Left ventricle myocardium inferior (tissue), 1 donor: Measurements from ENCODE around the gene ZBTB8OS. TPM values are rescaled to one million over a fixed set of nuclear protein-coding genes. Genes with fewer than 3 reads are reported as not detected.
A peak's percentile ranks its signal among the peaks of the same experiment; 100 is the strongest.
"Not testable (repeated sequence)": the region's sequence is repeated elsewhere in the genome, so short reads cannot be mapped to it uniquely, and the experiment has no call there.

Experiments
- DNase-seq: peaks from one replicate; pipeline ENCODE4 v3.0.0-alpha.2; 2020
- H3K27ac ChIP-seq: fragments of 200-600 bp; replicated peaks from 2 replicates; pipeline ENCODE4 v1.8.0; 2021
- H3K27me3 ChIP-seq: fragments of 200-600 bp; 2 replicates; pipeline ENCODE4 v1.8.0; 2021; ENCODE audit warnings: low read depth
- H3K36me3 ChIP-seq: fragments of 200-600 bp; 2 replicates; pipeline ENCODE4 v1.8.0; 2021
- H3K4me1 ChIP-seq: fragments of 200-600 bp; 2 replicates; pipeline ENCODE4 v1.8.0; 2021
- H3K4me3 ChIP-seq: fragments of 200-600 bp; 2 replicates; pipeline ENCODE4 v1.8.0; 2021; ENCODE audit warnings: mild to moderate bottlenecking, moderate library complexity
- H3K9me3 ChIP-seq: fragments of 200-600 bp; replicated peaks from 2 replicates; pipeline ENCODE4 v1.8.0; 2021
- CTCF ChIP-seq: fragments of 200-600 bp; IDR thresholded peaks from 2 replicates; pipeline ENCODE4 v1.8.0; 2021; ENCODE audit warnings: antibody characterized with exemption, mild to moderate bottlenecking, borderline replicate concordance
- intact Hi-C: fragments of 100-400 bp; cut with micrococcal nuclease; formaldehyde crosslinking; loops from one replicate; pipeline ENCODE4 v1.11.0; 2022
- total RNA-seq: library from RNA; stranded (reverse); fragmentation: NEBNext Ultra II Directional; extraction: Animal tissue kit (Norgen Biotek cat#: 25700); gene quantifications from one replicate; pipeline ENCODE4 v1.2.1, GENCODE V29; 2021
- donor health status: DM: no; HTN: yes; CAD: no; lungs with severe emphysema.

The ZBTB8OS gene
- total RNA-seq, 1 donor from 2014 or later: 32.4 TPM

- H3K27ac ChIP-seq: peak overlapping the region; percentile 58
Measured at GRCh38 chr1:32681509-32681908, 31.2 kb upstream of the ZBTB8OS start.

GRCh38 chr1:32680642-32681041, 30.3 kb upstream of the ZBTB8OS start:
- Histone ChIP-seq H3K36me3 (peaks cover 80% of the 10 kb centered on the region), H3K4me3 (no peak overlapping the region), H3K4me1 (peaks cover 41% of the 10 kb centered on the region), H3K9me3 (no peaks in the 10 kb centered on the region), H3K27ac (peak overlapping the region; percentile 58), H3K27me3 (no peaks in the 10 kb centered on the region)
- intact Hi-C loops: no loop called here
- no peak for DNase-seq
- TF ChIP-seq CTCF: no peak

More at GRCh38 chr1:32681509-32681908, 31.2 kb upstream of the ZBTB8OS start:
- Histone ChIP-seq H3K27me3 (no peaks in the 10 kb centered on the region), H3K4me3 (no peak overlapping the region), H3K4me1 (peaks cover 43% of the 10 kb centered on the region), H3K36me3 (peaks cover 78% of the 10 kb centered on the region), H3K9me3 (no peaks in the 10 kb centered on the region)
- TF ChIP-seq CTCF: no peak
- intact Hi-C loops: no loop called here
- no peak for DNase-seq

- H3K27me3 ChIP-seq, intact Hi-C loops, H3K9me3 ChIP-seq, H3K27ac ChIP-seq, H3K4me3 ChIP-seq, DNase-seq: not testable (repeated sequence)
- H3K36me3 ChIP-seq: peaks cover 84% of the 10 kb centered on the region
- H3K4me1 ChIP-seq: peaks cover 34% of the 10 kb centered on the region
Measured at GRCh38 chr1:32679993-32680392, 29.6 kb upstream of the ZBTB8OS start.

- Histone ChIP-seq H3K4me3 (no peak overlapping the region), H3K27ac (no peak overlapping the region), H3K4me1 (peaks cover 13% of the 10 kb centered on the region), H3K36me3 (peaks cover 90% of the 10 kb centered on the region), H3K27me3 (no peaks in the 10 kb centered on the region), H3K9me3 (no peaks in the 10 kb centered on the region)
- TF ChIP-seq CTCF: no peak
- DNase-seq: no peak
- intact Hi-C loops: no loop called here
Measured at GRCh38 chr1:32676945-32677344, 26.6 kb upstream of the ZBTB8OS start.

- Histone ChIP-seq H3K4me1 (peaks cover 13% of the 10 kb centered on the region), H3K36me3 (peaks cover 97% of the 10 kb centered on the region)
- H3K27ac ChIP-seq, H3K9me3 ChIP-seq, H3K4me3 ChIP-seq, DNase-seq, intact Hi-C loops, H3K27me3 ChIP-seq: not testable (repeated sequence)
Measured at GRCh38 chr1:32668716-32669115, 18.4 kb upstream of the ZBTB8OS start.

- Histone ChIP-seq H3K36me3 (peaks cover 97% of the 10 kb centered on the region), H3K4me3 (no peak overlapping the region), H3K9me3 (no peaks in the 10 kb centered on the region), H3K27ac (no peak overlapping the region), H3K4me1 (peaks cover 13% of the 10 kb centered on the region), H3K27me3 (no peaks in the 10 kb centered on the region)
- DNase-seq: no peak
- intact Hi-C loops: no loop called here
- no peak for TF ChIP-seq CTCF
Measured at GRCh38 chr1:32666901-32667566, 16.7 kb upstream of the ZBTB8OS start.
